K562 treated with DMSO at 1 percent for 4 hours (cell line): ENCODE data around the gene SCG5. TPM values are rescaled to one million over a fixed set of nuclear protein-coding genes. Genes with fewer than 3 reads are reported as not detected.

Experiments used
- total RNA-seq: library from RNA; unstranded; fragments of 300-600 nt; gene quantifications from 2 replicates; pipeline ENCODE4 v1.2.3, GENCODE V29; 2022; ENCODE audit not compliant: insufficient read depth

SCG5 gene, protein sequence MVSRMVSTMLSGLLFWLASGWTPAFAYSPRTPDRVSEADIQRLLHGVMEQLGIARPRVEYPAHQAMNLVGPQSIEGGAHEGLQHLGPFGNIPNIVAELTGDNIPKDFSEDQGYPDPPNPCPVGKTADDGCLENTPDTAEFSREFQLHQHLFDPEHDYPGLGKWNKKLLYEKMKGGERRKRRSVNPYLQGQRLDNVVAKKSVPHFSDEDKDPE
- total RNA-seq, result not detected in 2 replicates

DNA sequence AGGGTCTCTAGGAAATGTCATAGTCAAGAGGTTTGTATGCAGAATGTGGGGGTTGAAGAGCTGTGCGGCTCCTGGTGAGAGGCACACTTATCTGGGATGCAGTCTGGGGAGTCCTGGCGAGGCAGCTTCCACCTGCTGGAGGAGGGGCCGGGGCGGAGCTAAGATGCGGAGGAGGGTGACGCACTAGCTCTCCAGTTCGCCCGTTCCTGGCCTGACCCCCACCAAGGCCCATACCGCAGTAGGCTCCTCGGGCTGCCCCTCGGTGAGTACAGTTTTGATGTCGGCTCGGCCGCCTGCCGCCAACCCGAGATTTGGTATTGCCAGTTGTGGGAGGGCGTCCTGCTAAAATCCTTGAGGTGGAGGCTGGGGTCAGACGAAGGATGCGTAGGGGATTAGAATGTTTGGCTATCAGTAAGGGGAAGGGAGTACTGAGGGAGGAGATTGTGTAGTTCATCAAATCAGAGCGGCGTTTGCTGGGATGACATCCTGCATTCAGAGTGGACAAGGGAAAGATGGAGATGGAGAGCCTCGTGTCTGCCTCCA is at the start of gene SCG5:
Gene SCG5, plus strand, starts transcription at position 194 of the 543 bp plus-strand sequence. CDS start 1,883 bp downstream, outside the sequence.

GRCh38 chr15:32593151-32593550 is 48.4 kb upstream of the SCG5 start, which contains the start of gene GOLGA8N:
TSS of gene GOLGA8N (plus strand) at chr15:32593456.

DNA sequence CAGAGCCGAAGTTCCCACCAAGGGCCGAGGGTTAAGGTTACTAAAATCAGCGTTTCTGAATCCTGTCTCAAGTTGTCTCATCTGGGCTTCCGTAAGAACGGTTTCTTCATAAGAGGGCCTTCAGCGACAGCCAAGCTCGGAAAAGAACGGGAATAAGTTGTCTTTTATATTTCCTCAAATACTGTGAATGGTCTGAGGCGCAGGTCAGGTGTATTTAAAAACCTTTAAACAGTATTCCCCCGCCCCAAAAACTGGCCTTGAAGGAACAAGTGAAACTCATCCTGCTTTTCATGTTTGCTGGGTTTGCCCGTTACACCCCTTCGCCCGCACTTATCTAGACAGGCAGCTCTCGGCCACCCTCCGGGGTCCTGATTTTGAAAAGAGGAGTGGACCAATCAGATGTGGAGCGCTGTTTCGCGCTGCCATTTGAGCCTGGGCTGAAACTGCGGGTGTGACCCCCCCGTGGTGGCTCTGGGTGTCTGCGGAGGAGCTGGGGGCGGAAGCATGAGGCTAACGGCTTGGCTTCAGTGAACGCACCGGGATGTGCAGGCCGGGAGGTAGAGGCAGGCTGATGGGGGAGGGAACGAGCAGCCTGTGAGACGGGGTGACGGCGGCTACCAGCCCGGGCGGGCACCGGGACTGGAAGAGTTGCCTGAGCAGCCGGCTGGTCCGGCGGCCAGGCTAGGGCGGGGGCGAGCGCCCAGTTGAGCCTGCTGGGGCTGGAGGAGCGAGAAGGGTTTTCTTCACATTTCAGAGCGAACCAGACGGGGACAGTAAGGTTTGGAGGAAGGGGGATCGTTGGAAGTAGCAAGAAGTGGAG is 26.2 kb upstream of the SCG5 start, which contains the start of gene ARHGAP11A:
Gene ARHGAP11A, plus strand, starts transcription at position 454 of the 820 bp plus-strand sequence. CDS start 708 bp downstream, outside the sequence.

GRCh38 chr15:32717426-32718226 is 76.1 kb downstream of the SCG5 start, which contains the start of gene GREM1:
TSS of gene GREM1 (plus strand) at chr15:32718004. CDS start at chr15:32730691, 12,687 bp downstream.

Other genes starting within 250 kb of the SCG5 start
- not detected in 2 replicates for gene GOLGA8K, start 238.4 kb upstream of the SCG5 start, total RNA-seq
- not detected in 2 replicates for gene GOLGA8O, start 186.1 kb upstream of the SCG5 start, total RNA-seq
- 0.42 and 1.3 TPM in 2 replicates for gene GOLGA8N, start 48.3 kb upstream of the SCG5 start, total RNA-seq
- 10.5 and 12.8 TPM in 2 replicates for gene ARHGAP11A, start 26.2 kb upstream of the SCG5 start, total RNA-seq
- gene GREM1, start 76.3 kb downstream of the SCG5 start, total RNA-seq, result not detected in 2 replicates